GM19239 (cell line): ENCODE measurements around the gene NFATC3.

Source experiments
- DNase-seq: peaks from one replicate; pipeline ENCODE4 v3.0.0; 2011; ENCODE audit warnings: low spot score; ENCODE audit not compliant: insufficient read length
- FAIRE-seq: peaks from 2 replicates; lab custom pipeline; 2011; peaks lifted over from hg19 to GRCh38; lab: Jason Lieb, UNC

NFATC3 gene

DNA sequence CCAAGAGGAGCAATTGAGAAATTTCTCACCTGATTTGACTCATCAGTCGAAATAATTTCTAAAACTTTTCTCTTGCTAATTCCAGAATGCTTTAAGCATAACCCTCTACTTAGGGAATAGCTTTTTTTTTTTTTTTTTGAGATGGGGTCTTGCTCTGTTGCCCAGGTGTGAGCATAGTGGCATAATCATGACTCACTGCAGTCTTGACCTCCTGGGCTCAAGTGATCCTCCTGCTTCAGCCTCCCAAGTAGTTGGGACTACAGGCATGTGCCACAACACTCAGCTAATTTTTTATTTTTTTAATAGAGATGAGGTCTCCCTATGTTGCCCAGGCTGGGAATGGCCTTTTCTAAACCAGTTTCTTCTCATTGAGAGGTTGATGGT lies 13.7 kb upstream of the NFATC3 start:
- DNase-seq, result no peak
- no peak for FAIRE-seq

DNA sequence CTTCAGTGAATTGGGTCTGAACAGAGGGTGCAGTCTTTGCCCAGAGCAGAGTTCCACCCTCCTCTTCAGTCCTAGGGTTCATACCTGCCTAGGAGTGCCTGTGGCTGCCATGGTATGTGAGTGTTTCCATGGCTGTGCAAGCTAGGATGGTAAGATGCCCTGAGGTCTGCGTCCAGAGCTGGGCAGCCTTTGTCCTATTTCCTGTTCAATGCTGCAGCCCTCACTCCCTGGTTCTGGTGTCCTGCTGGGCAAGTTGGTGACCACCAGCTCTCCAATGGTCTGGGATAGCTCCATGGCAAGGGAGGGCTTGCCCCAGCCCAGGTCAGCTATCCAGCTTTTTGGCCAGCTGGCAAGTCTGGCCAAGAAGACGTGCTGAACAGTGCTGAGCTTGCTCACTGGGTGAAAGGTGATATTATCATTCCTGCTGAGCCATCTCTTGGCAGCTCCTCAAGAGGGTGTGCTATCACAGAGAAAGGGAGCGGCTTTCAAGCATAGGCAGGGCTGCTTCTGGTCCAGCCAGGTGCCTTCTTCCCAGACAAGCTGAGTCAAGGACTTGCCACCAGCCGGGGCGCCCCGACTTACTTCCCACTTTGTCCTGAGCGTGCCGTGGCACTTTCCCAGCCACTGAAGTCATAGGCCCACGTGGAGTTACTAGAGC lies 13.0 kb upstream of the NFATC3 start:
- FAIRE-seq (no peak), DNase-seq (no peak)

DNA sequence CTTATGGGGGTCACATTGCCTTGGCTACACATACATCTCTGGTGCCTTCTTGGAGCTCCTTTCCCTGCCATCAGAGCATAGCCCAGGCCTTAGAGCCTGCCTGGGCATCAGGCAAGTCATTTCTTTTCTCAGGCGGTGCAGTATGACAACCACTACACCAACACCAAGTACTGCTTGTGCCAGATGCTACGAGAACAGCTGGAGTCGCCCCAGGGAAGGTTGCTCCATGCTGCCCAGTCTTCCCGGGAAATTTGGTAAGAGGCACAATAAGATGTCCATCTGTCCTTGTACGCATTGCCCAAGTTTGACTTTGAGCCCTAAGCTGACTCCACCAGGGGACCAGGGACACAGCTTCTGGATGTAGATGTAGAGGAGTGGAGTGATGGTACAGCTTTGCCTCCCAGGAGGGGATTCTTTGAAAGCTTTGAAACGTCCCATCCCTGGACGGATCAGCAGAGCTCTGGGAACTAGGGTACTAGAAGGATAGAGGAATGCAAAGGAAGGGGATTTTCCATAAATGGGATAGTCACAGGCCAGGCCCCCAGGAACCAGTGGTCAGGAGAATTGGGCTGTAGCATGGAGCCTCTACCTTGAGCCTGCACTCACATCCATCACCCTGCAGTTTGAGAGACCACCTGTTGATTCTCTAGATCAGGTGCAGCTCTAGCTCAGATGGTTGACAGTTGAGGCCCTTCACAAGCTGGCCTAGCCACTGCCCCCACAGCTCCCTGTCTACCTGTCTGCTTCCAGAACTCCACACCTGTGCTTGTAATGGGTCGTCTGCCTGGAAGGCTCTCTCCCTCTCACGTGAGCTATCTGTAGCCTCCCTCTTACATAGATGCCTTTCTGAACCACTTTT lies 11.0 kb upstream of the NFATC3 start:
- DNase-seq (no peak), FAIRE-seq (no peak)

DNA sequence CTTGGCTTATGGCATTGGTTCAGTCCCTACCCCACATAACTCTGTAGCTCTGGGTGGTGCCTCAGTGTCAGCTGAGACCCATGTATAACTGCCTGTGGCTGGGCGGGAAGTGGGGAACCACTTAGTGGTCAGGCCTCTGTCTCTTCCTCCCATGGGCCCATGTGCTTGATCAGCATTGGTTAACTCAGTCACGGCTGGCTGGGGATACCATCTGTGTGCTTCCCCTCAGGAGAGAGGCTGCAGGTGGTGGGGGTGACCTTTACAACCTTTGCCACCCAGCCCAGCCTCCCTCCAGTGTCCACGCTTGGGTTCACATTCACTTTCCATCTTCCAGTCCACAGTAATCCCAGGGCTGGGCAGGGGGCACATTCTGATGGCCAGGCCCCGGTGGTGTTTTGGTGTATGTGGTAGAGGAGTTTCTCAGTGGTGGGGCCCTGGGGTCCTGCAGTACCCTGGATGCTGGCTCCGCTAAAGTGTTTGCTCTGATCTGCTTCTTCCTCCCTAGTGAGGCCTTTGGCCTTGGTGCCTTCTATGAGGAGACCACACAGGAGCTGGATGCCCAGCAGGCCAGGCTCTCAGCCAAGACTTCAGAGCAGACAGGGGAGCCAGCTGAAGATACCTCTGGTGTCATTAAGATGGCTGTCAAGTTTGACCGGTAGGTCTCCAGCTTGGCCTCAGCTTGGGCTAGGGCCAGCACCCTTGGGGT lies 10.2 kb upstream of the NFATC3 start:
- DNase-seq, result peak; percentile 65
- peak; percentile 99 for FAIRE-seq

DNA sequence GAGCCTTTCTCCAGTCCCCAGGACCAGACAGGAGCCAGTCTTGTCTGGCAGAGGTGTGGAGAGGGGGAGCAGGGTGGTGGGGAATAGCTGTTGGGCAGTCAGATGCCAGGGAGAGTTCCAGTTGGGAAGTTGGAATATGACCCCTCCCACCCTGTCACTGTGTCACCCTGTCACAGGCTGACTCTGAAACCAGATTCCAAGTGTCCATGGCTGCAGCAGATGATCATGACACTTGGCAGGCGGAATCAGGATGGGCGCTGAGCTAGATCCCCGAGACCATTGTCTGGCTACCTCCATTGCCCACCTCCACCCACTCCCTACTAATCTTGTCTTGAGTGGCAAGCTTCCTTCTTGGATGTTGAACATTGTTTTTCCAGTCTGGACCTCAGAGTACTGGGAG lies 9.2 kb upstream of the NFATC3 start:
- FAIRE-seq, result no peak

DNA sequence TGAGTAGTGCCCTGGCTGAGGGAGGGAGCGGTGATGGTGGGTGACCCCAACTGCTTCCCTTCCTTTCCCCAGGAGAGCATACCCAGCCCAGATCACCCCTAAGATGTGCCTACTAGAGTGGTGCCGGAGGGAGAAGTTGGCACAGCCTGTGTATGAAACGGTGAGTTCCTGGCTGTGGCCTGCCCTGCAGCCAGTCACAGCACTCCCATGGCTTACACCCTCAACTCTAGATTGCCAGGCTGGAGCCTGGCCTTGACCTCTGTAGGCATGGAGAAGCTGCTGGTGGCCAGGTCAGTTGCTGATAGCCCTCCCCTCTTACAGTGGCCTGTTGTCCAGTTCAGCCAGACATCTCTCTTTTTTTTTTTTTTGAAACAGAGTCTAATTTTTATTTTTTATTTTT lies 8.6 kb upstream of the NFATC3 start:
- no peak for FAIRE-seq
- no peak for DNase-seq

More for the DNA sequence above, 9.2 kb upstream of the NFATC3 start:
- DNase-seq, result no peak

DNA sequence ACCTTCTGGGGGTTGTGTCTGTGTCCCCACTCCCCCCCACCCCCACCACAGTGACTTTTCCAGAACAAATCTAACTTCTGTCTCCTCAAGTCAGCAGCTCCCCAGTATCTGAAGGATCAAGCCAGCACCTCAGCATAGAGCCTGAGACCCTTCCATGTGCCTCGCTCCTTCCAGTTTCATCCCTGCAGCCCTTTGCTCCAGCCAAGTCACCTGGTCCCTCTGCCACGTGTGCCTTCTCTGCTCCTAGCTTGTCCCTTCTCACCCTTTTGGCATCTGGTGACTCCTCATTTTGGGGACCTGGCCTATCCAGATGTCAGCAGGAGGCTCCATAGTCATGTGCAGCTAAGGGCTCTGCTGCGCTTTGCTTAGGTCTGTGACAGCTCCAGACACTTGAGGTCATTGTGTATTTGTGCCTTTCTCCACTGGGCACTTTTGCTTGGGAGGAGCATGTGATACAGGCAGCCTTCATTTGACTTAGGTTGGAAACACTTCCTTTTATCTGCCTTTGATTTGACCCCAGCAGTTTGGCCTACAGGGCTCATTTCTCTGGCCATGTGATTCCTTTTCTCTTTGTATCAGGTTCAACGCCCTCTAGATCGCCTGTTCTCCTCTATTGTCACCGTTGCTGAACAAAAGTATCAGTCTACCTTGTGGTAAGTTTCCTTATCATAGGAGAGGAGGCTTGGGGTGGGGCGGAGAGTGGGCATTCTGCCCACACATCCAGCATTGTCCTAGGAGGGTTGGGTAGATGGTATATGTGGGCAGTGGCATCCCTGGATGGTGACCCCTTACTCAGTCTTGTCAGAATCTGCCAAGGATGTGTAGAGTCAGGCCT lies 7.1 kb upstream of the NFATC3 start:
- DNase-seq (no peak), FAIRE-seq (no peak)

DNA sequence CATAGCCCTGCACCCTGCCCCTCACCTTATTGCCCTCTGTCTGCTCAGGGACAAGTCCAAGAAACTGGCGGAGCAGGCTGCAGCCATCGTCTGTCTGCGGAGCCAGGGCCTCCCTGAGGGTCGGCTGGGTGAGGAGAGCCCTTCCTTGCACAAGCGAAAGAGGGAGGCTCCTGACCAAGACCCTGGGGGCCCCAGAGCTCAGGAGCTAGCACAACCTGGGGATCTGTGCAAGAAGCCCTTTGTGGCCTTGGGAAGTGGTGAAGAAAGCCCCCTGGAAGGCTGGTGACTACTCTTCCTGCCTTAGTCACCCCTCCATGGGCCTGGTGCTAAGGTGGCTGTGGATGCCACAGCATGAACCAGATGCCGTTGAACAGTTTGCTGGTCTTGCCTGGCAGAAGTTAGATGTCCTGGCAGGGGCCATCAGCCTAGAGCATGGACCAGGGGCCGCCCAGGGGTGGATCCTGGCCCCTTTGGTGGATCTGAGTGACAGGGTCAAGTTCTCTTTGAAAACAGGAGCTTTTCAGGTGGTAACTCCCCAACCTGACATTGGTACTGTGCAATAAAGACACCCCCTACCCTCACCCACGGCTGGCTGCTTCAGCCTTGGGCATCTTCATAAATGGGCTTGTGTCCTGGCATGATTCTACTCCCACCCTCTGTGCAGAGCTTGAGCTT lies 6.3 kb upstream of the NFATC3 start:
- DNase-seq (no peak), FAIRE-seq (no peak)

DNA sequence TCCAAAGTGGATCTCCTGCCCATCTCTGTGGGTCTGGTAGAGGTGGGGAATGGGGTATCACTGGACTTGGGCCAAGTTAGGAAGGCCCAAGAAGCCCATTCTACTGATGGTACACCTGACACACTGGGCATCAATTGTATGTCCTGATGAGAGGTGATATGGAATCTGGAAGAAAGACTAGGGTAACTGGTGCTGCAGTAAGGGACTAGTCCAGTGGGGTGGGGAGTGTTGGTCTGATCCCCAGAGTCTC lies 5.9 kb upstream of the NFATC3 start:
- DNase-seq (no peak), FAIRE-seq (no peak)

DNA sequence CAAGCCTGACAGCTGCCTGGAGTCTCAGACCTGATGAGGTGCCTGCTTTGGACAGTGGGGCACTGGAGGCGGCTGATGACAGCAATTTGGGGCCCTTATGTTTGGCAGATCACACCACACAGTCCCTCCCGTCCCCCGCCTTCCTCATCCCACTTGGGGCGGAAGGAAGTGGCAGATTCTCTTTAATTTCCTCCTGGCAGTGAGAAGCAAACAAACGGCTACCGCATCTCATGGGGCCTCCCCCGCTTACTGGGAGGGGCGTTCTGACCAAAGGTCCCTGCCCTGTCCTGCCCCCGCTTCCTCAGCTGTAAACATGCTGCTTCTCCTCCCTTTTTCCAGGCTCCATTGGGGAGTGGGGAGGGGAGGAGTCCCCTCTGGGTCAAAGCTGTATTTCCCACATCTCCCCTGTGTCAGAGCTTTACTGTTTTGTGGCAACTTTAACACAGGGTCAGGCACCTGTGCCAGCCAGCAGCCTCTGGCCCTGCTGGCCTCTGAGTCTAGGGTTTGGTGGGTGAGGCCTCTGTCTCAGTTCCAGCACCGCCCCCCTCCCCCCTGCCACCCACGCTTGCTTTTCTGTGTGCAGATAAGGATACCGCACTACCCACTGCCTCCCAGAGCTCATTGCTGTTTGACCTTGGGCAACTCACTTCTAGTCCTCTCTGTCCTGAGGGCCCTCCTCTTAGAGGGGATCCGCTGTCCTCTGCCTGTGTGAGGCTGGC lies 5.4 kb upstream of the NFATC3 start:
- DNase-seq (no peak), FAIRE-seq (peak; percentile 83)

DNA sequence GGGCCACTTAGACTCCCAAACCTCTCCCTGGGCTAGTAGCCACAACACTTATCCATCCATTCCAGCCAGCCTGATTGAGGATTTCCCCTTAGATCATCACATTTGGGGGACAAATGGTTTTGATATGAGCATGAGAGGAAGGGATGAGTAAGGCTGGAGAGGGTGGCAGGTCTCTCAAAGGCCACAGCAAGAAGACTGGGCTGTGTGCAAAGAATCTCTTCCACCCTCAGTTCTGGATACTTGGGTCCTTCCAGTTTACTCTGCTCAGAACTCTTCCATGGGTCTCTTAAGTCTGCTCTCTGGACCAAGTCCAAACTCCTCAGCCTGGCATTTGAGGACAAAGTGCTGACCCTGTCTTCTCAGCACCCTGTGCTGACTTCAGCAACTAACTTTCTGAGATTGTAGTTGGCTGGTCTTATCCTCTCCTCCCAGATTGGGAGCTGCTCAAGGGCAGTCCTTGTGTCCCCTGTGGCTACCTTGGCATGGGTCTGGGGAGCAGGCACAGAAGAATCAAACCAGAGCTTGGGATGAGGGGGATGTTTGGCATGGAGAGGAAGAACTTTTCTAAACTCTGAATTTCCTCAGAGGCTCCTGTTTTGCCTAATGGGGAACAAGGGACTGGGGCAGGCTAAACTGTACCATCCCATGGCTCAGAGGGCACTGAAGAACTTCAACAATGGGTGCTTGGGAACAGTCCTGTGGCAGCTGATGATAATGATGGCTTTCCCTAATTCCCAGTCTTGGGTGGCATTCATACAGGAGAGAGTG lies 3.1 kb upstream of the NFATC3 start:
- no peak for DNase-seq
- no peak for FAIRE-seq

DNA sequence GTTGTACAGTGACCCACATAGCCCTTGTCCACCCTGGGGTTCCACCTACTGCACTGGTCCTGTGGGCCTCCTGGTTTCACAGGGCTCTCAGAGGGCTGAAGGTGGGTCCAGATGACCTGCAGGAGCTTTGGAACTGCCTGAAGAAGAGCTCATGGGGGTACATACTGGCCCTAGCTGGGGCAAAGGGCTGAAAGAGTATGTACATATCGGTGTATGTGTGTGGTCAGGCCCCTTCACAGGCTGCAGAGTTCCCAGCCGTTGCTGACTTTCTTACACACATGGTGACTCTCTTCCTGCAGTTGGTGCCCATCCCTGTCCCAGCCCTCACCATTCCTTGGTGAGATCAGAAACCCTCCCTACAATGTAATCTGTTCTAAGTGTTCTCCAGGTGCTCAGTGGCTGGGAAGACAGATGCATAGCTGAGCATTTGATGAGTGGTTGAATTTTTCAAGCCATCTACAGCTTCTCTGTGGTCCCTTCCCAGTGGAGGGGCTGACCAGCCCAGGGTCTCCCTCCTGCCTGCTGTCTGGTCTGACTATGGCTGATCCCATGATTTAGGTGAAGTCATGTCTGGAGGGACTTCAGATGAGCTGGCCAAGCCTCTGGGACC lies 2.4 kb upstream of the NFATC3 start:
- FAIRE-seq, result no peak

DNA sequence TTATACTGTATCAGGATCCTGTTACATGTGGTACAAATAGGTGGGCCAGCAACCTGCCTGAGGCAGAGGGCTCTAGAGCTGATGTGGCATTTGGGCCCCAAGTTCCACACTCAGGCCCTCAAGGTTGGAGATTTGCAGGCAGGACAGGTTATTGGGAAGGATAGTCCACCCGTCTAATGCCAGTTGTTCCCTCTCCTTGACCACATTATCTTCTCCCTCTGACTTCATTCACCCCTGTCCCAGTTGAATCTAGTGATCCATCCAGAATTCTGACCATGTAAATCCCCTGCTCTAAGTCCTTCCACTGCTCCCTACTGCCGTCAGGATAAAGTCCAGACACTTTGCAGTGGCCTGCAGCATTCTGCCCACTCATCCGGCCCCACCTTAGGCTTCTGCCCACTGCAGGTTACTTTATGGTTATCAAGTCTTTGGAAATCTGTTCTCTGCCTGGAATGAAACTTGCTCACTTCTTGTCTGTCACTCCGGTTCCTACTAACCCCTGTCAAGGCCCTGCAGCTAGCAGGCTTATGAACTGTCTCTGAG lies 1.9 kb upstream of the NFATC3 start:
- DNase-seq, result no peak
- FAIRE-seq, result no peak

More for the DNA sequence above, 2.4 kb upstream of the NFATC3 start:
- DNase-seq, result no peak

DNA sequence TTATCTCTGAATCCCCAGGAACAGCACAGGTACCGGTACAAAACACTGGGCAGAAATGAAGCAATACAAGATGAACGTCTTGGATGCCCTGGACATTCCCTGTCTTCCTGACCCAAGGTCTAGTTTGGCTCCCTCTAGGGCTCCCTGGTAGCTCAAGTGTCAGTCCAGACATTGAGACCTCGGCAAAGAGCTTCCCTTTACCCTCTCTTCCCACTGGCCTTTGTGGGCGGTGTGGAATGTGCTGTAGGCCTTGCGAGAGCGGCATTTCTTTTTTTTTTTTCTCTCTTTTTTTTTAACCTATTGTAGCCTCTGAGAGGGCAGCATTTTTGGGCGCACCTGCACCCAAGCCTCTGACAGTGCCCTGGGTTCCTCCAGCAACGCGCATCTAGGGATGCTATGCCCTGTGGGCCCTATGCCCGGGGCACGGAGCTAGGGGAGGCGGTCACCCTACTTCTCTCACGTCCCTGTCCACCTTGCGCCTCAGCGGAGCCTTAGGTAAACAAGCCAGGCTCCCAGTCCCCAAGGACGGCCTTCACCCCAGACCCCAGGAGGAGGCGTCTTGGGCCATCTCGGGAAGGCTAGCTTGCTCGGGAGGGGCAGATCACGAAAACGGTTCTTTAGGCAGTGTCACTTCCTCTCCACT lies 1.2 kb upstream of the NFATC3 start:
- DNase-seq (no peak), FAIRE-seq (no peak)

DNA sequence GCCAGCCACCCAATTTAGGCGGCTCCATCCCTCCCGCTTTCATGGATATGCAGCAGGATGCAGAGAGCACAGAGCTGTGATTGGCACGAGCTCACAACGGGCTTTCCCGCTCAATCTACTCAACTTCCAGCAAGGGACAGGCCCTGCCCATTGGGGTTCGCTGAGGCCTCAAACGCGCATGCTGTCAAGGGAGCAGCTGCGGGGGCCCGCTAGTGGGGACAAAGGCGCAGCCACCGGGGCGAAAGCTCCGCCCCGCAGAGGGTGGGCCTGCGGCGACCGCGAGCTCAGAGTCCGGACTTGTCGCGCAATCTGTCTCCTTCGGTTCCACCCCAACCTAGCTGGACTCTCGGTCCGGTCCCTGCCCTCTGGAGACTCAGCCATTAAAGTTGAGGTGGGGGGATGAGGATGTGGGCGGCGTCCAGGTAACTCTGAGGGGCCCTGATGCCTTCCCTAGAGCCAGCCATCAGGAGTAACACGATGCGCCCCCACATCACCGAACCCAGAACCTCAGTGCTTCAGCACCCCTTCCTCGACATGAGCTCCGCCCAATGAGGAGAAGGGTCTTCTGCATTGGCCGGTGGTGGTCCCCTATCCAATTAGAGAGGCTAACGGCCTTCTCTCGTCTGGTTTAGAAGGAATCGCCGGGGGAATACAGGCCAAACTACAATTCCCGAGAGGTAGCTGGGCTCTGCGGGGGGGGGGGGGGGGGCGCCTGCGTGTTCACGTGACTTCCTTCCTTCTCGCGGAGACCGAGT lies 489 bp upstream of the NFATC3 start:
- FAIRE-seq, result peak; percentile 85
- DNase-seq, result peak; percentile 67

DNA sequence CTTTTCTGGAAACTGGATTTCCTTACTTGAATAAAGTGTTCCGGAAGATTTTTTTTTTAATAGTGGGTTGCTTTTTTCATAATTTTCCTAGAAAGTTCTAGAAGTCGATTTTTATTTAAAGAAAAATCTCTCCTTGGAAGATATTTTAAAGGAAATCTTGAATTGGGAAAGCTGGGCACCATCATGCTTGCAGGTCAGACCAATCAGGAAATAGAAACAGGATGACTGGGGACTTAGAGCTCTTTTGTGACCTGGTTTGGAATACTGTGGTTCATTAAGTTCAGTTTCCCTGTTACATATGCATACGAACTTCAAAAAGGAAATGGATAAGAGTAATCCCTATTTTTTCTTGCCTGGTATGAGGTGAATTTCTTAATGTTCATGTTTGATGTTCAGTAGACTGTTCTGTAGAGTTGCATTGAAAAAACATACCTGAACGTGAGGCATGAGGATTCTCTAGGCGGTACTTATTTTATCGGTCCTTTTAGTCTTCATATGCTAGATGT lies 1.2 kb downstream of the NFATC3 start:
- no peak for DNase-seq
- FAIRE-seq, result peak; percentile 45

DNA sequence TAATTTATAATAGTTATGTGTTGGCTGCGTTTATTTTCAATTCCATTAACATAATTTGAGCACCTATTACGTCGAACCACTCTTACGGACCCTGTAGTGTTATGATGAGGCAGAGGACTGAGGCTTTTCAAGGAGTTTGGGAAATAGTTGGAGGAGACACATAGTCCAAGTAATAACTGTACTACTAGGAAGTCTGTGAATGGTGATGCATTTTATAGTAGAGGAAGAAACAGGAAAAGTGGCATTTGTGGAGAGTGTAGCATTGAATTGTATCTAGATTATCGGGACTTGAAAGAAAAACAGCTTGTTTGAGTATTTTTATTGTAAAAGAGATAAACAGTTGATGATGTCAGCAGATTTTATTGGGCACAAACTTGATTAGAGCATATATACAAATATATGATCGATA lies 1.7 kb downstream of the NFATC3 start:
- no peak for DNase-seq
- FAIRE-seq, result peak; percentile 35
